Epithelial cell of proximal tubule (primary cell): ENCODE results near the gene NCOA4. TPM values are rescaled to one million over a fixed set of nuclear protein-coding genes. Genes with fewer than 3 reads are reported as not detected.
A peak's percentile ranks its signal among the peaks of the same experiment; 100 is the strongest.
"Not testable (repeated sequence)": the region's sequence is repeated elsewhere in the genome, so short reads cannot be mapped to it uniquely, and the experiment has no call there.

ENCODE experiments used
- DNase-seq: peaks from one replicate; pipeline ENCODE4 v3.0.0-alpha.2; 2011; ENCODE audit warnings: low read depth
- H3K4me3 ChIP-seq: 2 replicates; pipeline ENCODE4 v1.5.1; 2011; ENCODE audit warnings: low read depth, mild to moderate bottlenecking, low read length
- total RNA-seq: library from RNA; depleted of rRNA; stranded (reverse); fragments of >200 nt; gene quantifications from 2 replicates; pipeline ENCODE4 v1.2.3, GENCODE V29; 2015
- TF ChIP-seq, protein P1 (sequence below): conservative IDR thresholded peaks from 2 replicates; pipeline ENCODE4 v1.5.1; 2012; ENCODE audit warnings: low read depth, mild to moderate bottlenecking, low read length

NCOA4 gene
- total RNA-seq, 1 donor from 2014 or later: 90.2 TPM

DNA sequence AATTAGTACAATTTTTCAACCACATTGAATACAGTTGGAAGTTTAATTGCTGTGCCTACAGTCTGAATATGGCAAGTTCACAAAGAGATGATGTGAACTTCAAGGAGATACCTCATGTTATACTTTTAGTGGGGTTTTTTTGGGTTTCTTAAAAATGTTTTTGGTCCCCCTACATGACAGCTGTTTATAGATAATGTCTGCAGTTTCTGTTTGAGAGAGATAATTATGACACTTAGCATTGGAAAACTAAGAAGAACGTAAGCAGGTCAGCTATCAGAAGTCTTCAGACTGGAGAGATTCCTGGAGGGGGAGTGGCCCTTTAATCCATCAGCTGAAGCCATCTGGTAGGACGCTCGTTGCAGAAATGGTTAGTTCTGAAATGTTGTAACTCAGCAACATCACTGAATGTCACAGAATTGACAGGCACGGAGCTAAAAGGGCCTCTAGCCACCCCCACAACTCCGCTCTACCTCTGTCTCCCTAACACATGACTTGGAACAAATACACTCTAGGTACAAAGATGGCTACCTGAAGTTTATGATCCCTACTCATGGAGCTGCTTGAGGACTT is 29.2 kb downstream of the NCOA4 start:
- H3K4me3 ChIP-seq: no peak overlapping the region
- DNase-seq: no peak
- TF ChIP-seq, protein P1, sequence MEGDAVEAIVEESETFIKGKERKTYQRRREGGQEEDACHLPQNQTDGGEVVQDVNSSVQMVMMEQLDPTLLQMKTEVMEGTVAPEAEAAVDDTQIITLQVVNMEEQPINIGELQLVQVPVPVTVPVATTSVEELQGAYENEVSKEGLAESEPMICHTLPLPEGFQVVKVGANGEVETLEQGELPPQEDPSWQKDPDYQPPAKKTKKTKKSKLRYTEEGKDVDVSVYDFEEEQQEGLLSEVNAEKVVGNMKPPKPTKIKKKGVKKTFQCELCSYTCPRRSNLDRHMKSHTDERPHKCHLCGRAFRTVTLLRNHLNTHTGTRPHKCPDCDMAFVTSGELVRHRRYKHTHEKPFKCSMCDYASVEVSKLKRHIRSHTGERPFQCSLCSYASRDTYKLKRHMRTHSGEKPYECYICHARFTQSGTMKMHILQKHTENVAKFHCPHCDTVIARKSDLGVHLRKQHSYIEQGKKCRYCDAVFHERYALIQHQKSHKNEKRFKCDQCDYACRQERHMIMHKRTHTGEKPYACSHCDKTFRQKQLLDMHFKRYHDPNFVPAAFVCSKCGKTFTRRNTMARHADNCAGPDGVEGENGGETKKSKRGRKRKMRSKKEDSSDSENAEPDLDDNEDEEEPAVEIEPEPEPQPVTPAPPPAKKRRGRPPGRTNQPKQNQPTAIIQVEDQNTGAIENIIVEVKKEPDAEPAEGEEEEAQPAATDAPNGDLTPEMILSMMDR: no peak

DNA sequence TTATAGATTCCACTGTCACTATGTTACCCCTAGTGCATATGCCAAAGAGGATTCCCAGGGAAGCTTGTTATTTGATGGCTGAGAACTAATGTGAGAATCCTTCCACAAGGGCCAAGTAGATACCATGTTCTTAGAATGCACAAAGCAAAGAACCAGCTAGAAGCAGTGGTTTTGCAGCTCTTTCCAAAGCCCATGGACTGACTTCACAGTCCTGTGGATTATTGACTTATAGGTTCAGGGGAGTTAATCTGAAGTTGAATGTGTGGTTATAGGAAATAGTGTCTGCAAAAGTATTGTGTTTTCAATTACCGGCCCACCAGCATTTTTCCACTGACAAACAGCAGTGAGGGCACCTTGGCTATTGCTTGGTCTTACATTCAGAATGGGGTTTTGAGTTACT is 29.9 kb downstream of the NCOA4 start:
- no peak for DNase-seq
- no peak overlapping the region for H3K4me3 ChIP-seq
- TF ChIP-seq, protein P1: no peak

DNA sequence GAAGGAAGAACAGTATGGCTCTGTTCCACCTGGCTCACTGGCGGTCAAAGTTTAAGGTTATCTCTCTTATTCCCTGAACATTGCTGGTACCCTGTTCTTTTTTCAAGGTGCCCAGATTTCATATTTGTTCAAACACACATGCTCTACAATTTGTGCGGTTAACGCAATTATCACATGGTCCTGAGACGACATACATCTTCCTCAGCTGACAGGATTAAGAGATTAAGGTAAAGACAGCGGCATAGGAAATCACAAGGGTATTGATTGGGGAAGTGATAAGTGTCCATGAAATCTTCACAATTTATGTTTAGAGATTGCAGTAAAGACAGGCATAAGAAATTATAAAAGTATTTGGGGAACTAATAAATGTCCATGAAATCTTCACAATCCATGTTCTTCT is 30.5 kb downstream of the NCOA4 start:
- not testable (repeated sequence) for H3K4me3 ChIP-seq, DNase-seq

DNA sequence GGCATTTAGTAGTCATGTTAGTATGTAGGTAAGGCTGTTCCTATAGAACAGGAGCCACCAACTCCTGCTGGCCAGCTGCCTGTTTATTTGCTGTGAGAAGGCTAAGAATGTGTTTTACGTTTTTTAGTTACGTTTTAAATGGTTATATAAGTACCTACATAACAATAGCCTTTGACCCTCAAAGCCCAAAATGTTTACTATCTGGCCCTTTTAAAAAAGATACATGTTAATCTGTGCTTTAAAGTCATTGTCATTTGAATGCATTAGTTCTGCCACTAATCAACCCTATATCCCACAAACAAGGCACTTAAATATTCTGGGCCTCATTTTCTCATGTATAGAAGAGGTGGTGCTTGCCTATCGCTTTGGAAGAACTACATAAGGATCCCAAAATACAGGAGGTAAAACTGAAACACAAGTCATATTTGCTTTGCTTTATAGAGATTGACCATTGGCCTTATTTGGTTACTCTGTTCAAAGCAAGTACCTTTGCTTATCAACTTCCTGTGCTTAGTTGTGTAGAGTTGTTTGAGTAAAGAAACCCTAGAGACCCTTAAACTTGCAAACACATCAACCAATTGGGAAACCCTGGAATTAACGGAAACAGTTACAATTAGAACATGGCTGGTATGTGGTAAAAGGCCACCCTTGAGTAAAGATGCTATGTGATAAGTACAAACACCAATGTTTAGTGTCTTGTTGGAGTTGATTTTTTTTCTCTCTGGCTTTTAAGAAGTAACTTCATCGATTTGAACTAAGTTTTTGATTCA is 32.2 kb downstream of the NCOA4 start:
- DNase-seq: no peak
- H3K4me3 ChIP-seq: no peak overlapping the region
- TF ChIP-seq, protein P1: no peak

DNA sequence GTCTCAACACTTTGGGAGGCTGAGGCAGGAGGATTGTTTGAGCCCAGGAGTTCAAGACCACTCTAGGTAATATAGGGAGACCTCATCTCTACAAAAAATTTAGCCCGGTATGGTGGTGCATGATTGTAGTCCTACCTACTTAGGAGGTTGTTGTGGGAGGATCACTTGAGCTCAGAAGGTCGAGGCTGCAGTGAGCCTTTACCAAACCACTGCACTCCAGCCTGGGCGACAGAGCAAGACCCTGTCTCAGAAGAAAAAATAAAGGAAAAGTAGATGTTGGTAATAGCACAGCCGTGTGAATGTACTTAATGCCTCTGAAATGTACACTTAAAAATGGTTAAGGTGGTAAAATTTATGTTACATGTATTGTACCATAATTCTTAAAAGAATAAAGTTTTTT is 32.9 kb downstream of the NCOA4 start:
- H3K4me3 ChIP-seq: no peak overlapping the region
- TF ChIP-seq, protein P1: no peak
- no peak for DNase-seq

DNA sequence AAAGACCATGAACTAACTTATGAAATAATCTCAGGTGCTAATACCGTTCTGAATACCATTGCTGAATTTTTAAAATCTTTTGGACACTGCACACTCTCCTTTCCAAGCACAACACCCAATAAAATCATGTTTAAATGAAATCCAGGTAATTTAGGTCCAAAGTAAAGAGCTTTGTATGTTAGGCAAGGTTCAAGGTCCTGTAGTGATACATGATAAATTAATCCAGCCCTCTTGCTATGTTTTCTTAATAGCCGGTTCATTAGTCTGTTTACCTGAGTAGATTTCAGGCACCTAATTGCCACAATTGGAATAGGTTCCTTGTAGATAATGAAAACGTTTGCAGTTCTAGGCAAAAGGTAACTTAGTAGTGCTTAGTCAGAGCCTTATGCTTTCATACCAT is 44.8 kb downstream of the NCOA4 start:
- DNase-seq: not testable (repeated sequence)

DNA sequence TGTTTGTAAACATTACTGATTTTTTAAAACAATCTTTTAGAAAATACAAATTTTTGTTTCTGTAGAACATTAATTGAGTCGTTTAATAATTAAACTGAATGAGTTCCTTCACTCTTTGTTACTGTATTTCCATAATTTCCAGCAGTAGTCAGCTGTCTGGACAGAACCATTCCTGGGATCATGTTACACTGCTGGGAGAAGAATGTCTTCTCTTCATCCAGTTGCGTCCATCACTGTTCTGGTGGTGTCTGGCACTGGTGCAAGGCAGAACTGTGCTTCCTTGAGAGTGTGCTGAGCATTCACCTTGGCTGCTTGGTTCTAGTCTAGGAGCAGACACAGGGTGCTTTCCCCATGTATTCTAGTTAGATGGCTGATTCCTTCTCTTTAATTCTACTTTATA is 46.0 kb downstream of the NCOA4 start:
- not testable (repeated sequence) for H3K4me3 ChIP-seq, DNase-seq

More for the DNA sequence above, 44.8 kb downstream of the NCOA4 start:
- H3K4me3 ChIP-seq: not testable (repeated sequence)

DNA sequence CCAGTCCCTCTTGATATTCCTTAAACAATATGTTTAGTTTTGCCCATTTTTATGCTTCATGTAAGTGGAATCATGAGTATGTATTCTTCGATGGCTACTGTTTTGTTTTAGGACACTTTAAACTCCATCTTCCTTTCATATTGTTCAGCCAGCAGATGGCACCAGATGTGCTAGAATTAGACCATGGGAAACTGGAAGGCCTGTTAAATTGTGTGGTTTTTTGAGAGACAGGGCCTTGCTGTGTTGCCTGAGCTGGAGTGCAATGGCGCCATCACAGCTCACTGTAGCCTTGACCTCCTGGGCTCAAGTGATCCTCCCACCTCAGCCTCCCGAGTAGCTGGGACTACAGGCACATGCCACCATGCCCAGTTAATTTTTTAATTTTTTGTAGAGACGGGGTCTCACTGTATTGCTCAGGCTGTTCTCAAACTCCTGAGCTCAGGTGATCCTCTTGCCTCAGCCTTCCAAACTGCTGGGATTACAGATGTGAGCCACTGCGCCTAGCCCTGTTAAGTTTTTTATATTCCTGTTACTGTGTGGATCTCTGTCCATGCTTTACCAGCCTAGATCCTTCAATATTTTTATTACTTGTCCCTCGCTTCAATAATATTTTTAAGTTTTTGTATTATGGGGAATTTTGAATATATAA is 46.8 kb downstream of the NCOA4 start:
- DNase-seq, H3K4me3 ChIP-seq: not testable (repeated sequence)
- TF ChIP-seq, protein P1: peak; percentile 51

DNA sequence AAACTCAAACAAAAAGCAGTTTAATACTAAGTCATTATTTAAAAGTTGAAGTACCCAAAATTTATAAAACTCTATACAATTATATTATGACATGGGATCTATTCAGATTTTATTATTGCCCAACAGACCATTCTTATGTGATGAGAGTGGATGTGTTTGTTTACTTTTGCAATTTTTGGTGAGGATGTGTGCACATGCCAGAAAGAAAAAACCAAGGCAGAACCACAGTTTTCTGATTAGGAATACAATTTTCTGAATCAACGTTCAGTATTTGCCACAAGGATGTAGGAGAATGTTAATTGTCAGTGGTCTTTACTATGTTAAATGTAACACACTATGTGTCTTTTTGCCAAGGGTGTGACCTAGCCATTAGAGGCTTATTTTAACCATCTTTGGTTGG is 49.1 kb downstream of the NCOA4 start:
- not testable (repeated sequence) for H3K4me3 ChIP-seq, DNase-seq

DNA sequence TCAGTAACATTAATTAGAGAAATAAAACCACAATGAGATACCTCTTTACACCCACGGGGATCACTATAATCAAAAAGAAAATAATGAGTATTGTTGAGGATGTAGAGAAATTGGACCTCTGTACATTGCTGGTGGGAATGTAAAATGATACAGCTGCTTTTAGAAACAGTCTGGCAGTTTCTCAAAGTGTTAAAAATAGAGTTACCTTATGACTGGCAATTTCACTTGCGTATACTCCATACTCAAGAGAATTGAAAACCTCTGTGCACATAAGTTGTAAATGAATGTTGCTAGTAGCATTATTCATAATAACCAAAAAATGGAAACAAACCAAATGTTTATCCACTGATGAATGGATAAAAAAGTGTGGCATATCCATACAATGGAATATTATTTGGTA is 51.9 kb downstream of the NCOA4 start:
- not testable (repeated sequence) for H3K4me3 ChIP-seq, DNase-seq

DNA sequence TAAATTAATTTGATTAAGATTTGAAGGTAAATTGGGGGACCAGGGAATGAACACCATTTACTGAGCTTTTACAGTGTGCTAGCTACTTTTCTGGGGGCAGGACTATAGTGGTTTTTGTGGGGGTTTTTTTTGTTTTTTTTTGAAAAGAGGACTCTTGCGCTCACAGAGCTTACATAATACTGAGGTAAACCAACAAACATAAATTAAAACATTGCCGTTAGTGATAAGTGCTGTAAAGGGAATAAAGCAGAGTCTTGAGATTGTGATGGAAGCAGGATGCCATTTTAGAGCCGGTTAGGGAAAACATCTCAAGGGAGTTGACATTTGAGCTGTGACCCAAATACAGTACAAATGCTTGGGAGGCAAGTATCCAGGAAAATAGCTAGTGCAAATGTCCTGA is 56.4 kb downstream of the NCOA4 start:
- not testable (repeated sequence) for DNase-seq
- H3K4me3 ChIP-seq: peak overlapping the region; percentile 24

DNA sequence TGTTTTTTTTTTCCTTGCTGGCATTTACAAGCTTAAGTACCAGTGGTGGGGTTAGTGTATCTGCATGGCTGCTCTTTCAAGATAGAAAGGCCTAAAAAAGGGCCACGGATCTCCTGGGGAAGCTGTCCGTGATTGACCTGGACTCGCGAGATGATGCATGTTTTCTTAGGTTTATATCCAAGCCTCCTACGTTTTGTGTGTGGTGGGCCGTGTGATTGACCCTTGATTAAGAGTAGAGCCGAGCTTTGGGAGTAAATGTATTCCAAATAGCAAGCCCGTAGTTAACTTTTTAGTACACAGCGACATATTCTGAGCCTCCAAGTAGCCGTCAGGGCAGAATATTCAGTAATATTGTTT is 57.6 kb downstream of the NCOA4 start:
- DNase-seq: not testable (repeated sequence)
- peak overlapping the region; percentile 75 for H3K4me3 ChIP-seq
